ENCODE measurements around the gene EEF2.

The EEF2 gene

DNA sequence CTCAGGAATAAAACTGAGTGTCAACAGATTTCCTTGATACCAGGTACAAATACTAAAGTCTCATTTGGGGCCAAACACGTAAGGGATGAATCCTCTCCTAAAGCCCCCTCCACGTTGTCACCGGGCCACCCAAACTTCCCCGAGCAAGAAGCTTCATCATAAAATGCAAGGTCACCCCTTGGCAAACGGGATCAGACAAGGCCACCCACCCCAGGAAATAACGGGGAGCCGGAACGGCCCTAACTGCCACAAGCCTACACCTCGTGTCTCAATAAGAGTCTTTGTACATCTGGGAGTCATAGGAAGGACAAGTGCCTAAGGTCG, 717 bp downstream of the EEF2 start:
- no peak for DNase-seq (ENCODE audit: low spot score)

DNA sequence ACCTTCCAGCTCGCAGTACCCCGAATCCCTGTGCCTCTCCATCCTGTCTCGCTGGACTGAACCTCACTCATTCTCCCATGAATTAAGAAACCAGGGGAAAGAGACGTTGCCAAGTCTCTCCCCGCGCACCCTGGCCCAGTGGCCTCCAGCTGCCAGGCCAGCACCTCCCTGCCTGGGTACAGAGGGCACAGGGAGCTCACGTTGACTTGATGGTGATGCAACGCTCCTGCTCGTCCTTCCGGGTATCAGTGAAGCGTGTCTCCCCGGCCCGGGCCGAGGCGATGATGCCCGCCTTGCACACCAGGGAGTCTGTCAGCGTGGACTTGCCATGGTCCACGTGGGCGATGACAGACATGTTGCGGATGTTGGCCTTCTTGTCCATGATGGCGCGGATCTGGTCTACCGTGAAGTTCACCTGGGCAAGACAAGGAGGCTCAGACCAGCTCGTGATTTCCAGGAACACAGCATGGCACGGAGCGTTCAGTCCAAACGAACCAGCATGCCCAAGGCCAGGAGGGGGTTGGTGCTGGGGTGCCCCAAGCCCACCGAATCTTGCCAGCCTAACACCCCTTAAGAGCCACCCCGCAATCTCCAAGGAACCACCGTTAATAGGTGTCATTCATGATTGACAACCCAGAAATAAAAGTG, 1.2 kb downstream of the EEF2 start:
- DNase-seq (ENCODE audit: low spot score): no peak

DNA sequence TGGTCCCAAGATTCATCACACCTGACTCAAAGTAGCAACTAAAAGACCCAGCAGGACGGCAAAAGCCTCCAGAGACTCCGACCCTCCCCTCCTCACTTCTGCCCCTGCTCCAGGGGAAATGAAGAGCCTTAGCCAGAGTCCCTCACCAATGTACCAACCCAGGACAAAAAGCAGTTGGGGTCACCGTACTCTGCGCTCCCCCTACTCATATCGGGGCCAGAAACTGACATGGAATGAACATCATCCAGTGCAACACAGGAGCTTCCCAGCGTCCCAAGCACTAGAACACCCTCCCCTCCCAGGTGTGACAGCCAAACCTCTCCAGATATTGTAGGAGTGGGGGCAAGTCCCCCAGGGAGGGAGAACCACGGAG, 1.7 kb downstream of the EEF2 start:
- DNase-seq (ENCODE audit: low spot score): no peak

DNA sequence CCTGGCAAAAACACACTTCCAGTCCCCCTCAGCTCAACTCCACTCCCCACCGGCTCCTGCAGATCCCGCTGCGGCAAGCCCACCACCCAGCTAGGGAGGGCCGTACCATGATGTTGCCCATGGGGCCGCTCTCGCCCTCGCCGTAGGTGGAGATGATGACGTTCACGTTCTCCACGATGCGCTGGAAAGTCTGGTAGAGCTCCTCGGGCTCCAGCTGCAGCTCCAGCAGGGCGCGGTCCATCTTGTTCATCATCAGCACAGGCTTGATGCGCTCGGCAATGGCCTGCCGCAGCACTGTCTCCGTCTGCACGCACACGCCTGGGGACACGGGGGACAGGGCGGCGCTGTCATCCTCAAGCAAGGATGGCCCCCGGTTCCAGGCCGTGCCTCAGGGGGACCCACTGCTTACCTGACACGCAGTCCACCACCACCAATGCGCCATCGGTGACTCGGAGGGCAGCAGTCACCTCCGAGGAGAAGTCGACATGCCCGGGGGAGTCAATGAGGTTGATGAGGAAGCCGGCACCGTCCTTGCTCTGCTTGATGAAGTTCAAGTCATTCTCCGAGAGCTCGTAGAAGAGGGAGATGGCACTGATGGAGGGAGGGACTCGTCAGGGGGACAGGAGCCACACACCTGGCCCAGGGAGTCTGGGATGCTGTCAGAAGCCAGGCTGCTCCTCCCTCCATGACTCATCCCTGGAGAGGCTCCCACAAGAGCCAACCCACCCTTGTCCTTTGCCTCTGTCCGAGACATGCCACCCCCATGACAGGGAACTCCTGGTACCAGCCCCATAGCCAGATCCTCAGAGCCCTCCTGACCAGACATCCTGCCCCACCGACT, 2.3 kb downstream of the EEF2 start:
- DNase-seq (ENCODE audit: low spot score): no peak

DNA sequence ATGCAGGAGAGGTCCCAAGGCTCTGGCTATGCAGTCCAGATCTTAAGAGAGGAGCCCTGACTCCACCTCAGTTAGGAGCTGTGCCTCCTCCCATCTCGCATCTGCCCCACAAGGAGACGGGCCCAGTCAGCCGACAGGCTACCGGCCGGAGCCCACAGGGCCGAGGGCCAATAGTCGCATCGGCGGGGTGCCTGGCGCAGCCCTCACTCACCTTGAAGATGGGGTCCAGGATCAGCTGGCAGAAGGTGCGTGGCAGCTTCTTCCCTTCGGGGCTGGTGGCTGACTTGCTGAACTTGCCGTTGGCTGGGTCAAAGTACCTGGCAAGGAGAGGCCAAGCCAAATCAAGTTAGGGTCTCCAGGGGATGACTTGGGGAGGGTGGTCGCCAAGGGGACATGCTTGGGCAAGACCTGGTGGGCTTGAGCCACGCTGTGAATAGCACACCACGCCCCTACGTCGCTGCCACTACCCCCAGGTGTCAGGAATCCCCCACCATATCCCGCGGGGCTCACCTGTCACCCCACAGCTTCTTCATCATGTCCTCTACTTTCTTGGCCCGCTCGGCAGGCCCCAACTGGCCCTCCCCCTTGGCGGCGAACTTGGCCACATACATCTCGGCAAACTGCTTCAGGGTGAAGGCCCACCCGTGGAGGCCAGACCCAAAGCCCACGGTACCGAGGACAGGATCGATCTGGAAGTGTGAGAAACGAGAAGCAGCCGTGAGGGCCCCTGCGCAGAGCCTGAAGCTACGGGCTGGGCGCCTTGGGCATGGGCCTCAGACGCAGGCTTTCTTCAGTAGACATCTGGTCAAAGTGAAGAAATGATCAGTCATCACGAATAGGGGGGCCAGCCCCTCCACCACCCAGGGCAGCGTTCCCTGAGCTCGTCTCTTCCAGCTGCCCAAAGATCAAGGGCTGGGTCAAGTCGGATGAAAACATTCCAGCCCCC, 3.3 kb downstream of the EEF2 start:
- no peak for DNase-seq (ENCODE audit: low spot score)

DNA sequence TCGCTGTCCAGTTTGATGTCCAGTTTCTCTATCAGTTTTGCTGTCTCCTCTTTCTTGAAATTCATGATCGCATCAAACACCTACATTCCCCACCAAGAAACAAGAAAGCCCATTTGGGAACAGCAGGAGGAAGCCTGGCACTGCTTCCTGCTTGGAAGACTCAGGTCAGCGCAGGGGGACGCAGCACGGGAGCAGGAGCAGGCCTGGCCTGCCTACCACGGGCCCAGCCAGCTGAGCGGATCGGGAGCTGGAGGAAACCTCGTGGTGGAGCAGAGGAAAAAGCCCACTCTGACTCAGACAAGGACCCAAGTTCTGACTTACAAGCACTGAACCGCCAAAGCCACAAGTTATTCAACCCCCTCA, 3.9 kb downstream of the EEF2 start:
- DNase-seq (ENCODE audit: low spot score): no peak

DNA sequence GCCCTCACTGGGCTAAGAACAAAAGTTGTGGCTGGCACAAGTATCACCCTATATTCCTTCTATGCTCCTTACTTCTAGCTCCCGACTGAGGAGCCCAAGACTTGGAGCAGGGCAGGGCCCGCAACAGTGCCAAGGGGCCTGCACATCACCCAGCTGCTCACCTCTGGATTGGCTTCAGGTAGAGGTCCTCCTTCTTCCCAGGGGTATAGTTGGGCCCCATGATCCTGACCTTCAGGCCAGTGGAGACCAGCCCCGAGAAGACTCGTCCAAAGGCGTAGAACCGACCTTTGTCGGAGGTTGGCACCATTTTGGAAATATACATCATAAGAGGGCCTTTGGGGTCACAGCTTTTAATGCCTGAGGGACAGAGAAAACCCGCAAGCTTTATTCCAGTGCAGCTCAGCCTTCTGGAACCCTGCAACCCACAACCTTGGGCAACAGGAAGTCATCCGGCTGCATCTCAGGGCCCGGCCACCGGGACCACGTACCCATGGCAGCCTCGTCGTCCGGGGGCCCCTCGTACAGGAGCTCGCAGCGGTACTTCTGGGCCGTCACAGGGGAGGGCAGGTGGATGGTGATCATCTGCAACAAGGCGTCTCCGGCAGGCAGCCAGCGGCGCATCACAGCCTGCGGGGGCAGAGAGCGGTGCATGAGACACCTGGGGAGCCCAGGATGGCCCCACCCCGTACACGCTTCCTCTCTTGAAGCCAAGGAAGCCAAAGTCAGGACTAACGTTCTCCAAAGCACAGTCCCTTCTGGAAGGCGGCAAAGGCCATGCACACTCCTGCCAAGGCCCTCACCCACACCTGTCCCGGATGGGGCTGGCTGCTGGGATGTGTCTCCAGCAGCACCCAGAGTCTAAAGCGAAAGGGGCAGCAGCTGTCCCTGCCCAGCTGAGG, 4.7 kb downstream of the EEF2 start:
- no peak for DNase-seq (ENCODE audit: low spot score)

DNA sequence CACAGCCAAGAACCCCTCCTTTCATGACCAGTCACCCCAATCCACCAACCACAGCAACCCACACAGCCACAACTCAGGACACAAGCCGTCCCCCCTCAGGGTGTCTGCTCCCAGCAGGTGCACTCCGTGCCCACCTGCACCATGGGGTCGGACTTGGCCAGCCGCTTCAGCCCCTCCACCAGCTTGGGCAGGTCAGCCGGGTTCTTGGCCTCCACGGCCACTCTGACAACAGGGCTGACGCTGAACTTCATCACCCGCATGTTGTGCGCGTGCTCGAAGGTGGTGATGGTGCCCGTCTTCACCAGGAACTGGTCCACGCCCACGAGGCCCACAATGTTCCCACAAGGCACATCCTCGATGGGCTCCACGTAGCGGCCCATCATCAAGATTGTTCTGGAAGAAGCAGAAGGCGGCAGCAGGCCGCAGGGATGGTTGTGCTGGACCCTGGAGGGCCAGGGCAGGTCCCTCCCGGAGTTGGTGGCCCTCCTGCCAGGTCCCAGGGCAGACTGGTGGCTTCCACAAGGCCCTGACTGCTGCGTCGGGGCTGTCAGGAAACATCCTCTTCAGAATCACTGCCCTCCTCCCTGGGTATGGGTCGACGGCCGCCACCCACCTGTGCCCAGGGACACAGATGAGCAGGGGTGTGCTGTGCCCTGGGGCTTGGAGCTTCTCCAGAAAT, 5.5 kb downstream of the EEF2 start:
- DNase-seq (ENCODE audit: low spot score): no peak

DNA sequence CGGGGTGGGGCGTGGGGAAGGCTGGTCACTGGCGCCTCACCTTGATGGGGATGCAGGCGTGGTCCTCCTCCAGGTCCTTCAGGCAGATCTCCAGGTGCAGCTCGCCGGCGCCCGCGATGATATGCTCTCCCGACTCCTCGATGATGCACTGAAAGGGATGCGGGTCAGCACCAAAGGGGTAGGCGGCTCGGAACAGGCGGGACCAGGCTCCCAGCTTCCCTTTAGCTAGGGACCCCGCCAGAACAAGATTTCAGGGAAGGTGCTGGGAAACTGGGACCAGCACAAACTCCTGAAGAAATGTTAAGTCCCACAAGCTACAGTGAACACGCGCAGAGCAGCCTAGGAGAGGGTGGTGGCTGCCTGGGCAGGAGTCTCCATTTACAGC, 6.0 kb downstream of the EEF2 start:
- no peak for DNase-seq (ENCODE audit: low spot score)

DNA sequence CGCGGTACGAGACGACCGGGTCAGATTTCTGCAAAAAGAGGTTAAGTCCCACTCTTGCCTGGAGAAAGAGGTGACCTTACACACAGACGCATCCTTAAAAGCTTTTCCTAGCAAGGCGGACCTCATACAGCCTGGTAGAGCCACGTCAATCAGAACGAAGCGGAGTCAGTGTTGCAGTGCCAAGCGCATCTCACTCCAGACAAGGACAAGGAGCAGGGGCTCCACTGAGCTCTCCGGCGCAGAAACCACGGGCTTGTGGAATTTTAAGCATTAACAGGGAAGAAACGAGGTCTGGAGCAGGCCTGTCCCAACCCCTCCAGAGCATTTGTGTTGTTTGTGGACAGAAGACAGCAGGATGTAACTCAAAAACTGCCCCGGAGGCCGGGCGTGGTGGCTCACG, 7.1 kb downstream of the EEF2 start:
- no peak for DNase-seq (ENCODE audit: low spot score)

DNA sequence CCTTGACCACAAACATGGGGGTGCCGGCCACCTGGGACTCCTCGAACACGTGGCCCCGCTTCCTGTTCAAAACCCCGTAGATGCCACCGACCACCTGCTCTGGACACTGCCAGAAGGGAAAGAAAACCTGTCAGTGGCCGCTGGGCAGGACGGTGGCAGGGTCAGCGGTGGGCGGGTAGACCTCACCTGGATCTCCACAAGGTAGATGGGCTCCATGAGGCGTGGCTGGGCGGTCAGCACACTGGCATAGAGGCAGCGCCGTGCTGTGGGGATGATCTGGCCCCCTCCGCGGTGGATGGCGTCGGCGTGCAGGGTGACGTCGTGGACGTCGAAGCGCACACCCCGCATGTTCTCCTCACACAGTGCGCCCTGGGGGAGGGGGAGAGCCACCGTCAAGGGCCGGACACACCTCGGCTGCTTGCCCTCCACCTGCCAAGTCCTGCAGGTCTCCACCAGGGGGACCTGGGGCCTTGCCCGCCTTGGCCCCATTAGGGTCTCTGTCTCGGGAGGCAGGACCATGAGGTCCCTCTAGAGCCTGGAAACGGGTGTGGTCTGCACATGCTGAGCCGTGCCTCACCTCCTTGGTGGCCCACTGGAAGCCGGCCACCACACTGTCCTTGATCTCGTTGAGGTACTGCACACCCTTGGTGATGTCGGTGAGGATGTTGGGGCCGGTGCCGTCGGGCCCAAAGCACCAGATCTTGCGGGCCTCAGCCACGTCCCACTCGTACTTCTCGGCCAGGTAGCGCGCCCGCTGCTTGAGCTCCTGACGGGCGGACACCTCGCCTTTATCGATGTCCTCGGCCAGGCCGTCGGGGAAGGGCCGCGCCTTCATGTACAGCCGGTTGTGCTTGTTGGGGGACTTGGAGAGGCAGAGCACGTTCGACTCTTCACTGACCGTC, 7.8 kb downstream of the EEF2 start:
- DNase-seq (ENCODE audit: low spot score): no peak

DNA sequence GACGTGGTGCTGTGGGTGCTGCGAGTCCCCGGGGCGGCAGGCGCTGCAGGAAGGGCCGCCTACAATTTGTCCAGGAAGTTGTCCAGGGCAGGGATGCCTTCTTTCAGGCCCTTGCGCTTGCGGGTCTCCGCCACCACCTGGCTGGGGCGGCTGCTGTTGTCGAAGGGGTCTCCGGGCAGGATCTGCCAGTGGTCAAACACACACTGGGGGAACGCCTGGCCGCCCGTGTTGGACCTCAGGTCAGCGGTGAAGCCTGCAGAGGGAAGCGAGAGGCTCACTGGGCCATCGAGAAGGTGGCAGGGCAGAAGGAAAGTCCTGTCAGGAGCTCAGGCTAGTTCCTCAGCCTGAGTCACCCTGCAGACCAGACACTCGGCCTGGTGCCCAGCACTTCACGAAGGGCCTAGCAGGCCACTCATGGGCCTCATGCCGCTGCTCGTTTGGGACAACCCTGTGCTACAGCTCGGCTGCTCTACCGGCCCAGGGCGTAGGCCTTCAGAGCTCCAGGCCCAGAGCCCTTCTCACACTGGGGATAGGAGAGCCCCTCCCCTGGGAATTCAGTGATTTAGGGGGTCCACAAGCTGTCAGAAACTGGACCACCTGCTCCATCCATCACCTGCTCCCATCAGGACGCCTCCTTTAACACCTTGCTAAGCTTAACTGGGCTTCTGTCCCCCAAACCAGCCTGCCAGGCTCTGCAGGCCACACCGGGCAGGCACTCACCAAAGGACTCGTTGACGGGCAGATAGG, 8.6 kb downstream of the EEF2 start:
- no peak for DNase-seq (ENCODE audit: low spot score)

DNA sequence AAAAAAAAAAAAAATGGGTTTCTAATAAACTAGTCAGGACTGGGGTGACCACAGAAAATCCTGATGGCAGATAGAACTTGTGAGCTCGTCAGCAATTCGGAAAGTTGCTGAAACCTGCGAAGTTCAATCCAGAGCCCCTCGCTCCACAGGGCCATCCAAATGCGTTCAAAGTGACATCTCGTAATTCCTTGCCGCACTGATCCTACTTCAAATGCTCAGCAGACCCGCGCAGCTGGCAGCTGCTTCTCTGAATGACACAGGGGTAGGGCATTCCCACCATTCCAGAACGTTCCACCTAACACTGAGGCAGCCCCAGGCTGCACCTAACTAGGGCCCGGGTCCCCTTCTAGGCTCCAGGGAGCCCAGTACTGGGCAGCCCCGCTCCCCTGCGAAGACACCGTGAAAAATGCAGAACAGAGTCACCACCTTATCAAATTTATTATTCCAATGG, 9.6 kb downstream of the EEF2 start:
- no peak for DNase-seq (ENCODE audit: low spot score)

DNA sequence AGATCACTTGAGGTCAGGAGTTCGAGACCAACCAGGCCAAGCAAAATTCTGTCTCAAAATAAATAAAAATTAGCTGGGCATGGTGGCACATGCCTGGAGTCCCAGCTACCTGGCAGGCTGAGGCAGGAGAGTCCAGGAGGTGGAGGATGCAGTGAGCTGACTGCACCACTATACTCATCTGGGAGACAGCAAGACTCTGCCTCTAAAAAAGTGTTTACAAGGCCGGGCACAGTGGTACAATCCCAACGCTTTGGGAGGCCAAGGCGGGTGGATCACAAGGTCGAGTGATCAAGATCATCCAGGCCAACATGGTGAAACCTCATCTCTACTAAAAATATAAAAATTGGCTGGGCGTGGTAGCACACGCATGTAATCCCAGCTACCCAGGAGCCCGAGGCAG, 10.1 kb downstream of the EEF2 start:
- DNase-seq (ENCODE audit: low spot score): no peak

DNA sequence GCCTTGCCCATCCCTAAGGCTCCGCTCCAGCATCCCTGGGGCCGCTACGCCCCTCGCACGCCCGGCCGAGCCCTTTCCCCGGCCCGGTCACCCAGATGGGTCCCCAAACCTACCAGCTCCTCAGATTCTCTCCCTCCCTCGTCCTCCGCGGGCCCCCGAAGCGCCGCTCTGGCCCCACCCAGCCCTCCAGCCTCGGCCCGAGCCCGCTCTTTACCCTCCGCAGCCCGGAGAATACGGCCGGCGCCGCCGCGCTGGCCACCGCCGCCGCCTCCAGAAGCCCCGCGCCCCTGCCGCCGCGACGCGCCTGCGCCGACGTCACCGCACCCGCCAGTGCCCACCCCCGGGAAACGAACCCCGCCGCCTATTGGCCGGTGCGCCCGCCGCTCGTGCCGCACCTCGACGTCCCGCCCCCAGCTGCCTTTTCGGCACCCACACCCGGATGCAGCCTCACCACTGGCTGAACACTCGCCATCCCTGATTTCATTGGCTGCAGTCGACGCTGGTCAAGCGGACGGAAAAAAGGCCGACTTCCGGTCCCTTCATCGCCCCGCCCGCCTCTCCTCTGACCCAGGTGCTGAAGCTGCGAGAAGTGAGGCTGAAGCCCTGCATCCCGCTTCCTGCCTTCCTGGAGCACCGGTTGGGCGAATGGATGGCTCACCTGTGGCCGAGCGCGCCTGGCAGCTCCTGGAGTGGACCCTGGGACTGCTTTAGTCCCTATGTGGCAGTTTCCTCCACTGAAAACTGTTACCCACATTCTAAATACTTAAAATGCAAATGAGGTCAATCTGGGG, 14.3 kb downstream of the EEF2 start, which contains the start of gene DAPK3:
DAPK3 (minus strand) TSS at position 292 of the 791 bp plus-strand sequence. CDS start 1,364 bp downstream, outside the sequence.
- peak; percentile 93 for DNase-seq (ENCODE audit: low spot score)

DNA sequence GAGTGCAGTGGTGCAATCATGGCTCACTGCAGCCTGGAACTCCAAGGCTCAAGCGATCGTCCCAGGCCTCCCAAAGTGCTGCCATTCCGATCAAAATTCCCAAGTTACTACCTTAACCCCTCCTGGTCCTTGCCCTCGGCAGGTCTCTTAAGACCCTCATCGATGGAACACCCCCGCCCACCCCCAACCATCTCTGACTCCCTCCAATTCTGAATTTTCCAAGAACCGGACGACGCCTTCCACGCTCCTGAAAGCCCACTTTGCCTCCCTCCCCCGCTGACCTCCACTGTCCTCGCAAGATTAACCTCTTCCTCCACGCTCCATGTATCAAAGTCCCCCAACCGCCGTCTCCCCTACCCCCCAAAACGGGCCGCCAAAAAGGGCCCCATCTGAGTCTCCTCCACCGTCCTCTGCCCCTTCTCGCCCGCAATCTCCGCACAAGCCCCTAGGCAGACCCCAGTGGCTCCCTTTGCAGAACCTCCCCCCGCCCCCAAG, 14.9 kb downstream of the EEF2 start:
- no peak for DNase-seq (ENCODE audit: low spot score)

DNA sequence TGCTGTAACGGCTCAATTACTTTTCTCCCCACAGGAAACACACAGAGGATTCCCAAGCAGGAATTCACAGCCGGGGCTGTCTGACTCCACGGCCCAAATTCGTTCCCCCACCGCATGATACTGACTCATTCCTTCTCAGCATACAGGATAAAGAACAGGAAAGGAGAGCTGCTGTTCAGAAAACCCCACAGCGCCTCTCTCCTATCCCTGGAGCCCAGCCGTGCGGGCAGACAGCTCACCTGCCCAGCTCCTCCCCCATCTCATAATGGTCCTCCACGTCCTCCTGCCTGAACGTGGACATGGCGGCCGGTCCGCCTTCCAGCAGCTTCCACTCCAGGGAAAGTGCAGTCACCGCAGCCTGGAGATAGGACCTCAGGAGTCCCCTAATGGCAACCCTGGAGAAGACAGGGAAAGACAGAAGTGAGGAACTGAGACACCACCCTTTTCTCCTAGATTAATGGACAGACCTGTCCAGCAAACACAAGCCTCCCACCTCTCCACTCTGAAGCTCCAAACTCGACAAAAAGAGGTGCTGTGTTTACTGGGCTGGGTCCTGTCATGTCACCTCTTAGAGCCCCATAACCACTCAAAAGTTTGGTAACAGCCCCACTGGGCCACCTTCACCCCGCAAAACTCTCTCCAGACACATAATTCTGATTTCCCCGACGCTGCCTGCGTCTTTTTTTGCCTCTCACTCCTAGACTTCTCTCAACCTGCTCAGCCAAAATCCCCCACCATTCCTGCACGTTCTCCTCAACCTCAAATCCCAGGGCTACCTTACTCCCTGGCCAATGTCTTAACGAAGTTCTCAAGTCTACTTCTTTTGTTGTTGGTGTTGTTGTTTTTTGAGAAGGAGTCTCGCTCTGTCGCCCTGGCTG, 15.6 kb downstream of the EEF2 start:
- no peak for DNase-seq (ENCODE audit: low spot score)
